Coronary artery (tissue), 2 donors: ENCODE measurements around the gene CTIF.

Experiments used
- DNase-seq: peaks from one replicate; pipeline ENCODE4 v3.0.0-alpha.2; 2017; ENCODE audit warnings: low spot score
- H3K27ac ChIP-seq, 2 donors: fragments of 200-600 bp; sonication (generic); one replicate each; pipeline ENCODE4 v1.5.1; 2016 to 2019
- H3K4me3 ChIP-seq: fragments of 200-600 bp; sonication (generic); 2 replicates; pipeline ENCODE4 v1.5.1; 2016; ENCODE audit warnings: mild to moderate bottlenecking, moderate library complexity
- CTCF ChIP-seq: fragments of 200-600 bp; sonication (generic); IDR thresholded peaks from one replicate; pipeline ENCODE4 v1.5.1; 2019; ENCODE audit warnings: antibody characterized with exemption

The CTIF gene

GRCh38 chr18:48769006-48769636 is 230.3 kb downstream of the CTIF start:
- TF ChIP-seq CTCF, result no peak
- Histone ChIP-seq H3K4me3 (no peak overlapping the region), H3K27ac (no peak overlapping the region)
- no peak for DNase-seq

GRCh38 chr18:48770243-48770642 is 231.4 kb downstream of the CTIF start:
- Histone ChIP-seq H3K4me3 (no peak overlapping the region), H3K27ac (peak overlapping the region in 1 of 2 donors; percentile 81)
- no peak for TF ChIP-seq CTCF
- DNase-seq, result no peak

- no peak for DNase-seq
- Histone ChIP-seq H3K27ac (peak overlapping the region; percentile 57 to 81), H3K4me3 (peak overlapping the region; percentile 34)
- no peak for TF ChIP-seq CTCF
These were observed 233.0 kb downstream of the CTIF start for GRCh38 chr18:48771641-48772375.

GRCh38 chr18:48772457-48772856 is 233.6 kb downstream of the CTIF start:
- Histone ChIP-seq H3K4me3 (no peak overlapping the region), H3K27ac (peak overlapping the region in 1 of 2 donors; percentile 81)
- no peak for TF ChIP-seq CTCF
- DNase-seq, result no peak

- no peak for DNase-seq
- TF ChIP-seq CTCF, result no peak
These were observed 235.0 kb downstream of the CTIF start for GRCh38 chr18:48773821-48774220.

GRCh38 chr18:48774941-48775340 is 236.1 kb downstream of the CTIF start:
- Histone ChIP-seq H3K27ac (no peak overlapping the region), H3K4me3 (no peak overlapping the region)
- no peak for DNase-seq
- TF ChIP-seq CTCF, result no peak

More at GRCh38 chr18:48773821-48774220, 235.0 kb downstream of the CTIF start:
- no peak overlapping the region for H3K27ac ChIP-seq
- no peak overlapping the region for H3K4me3 ChIP-seq
